Right lobe of liver (tissue), 4 donors: ENCODE results near the gene RPSA.

ENCODE experiments used
- CTCF ChIP-seq, 4 donors: fragments of 200-600 bp in 3 of 4; fragments of 450-650 bp in 1 of 4; IDR thresholded peaks; one replicate each; pipeline versions ENCODE4 v1.5.1 to v1.8.0; 2016 to 2022; ENCODE audit warnings: antibody characterized with exemption in 4 of 4, mild to moderate bottlenecking in 2 of 4
- POLR2A ChIP-seq: fragments of 450-650 bp; IDR thresholded peaks from one replicate; pipeline ENCODE4 v1.6.1; 2017; ENCODE audit warnings: antibody characterized with exemption, mild to moderate bottlenecking
- donor health status: DM: no; HTN: no; CAD: no.
- donor health status: DM: no; HTN: no; CAD: no.
- donor health status: DM: no; HTN: yes; CAD: no.

GRCh38 chr3:39378957-39379777 lies 27.4 kb upstream of the RPSA start:
- TF ChIP-seq CTCF (IDR thresholded peaks at IDR 0.05): no peak
- no peak for TF ChIP-seq POLR2A
